SH-SY5Y (cell line): ENCODE results near the gene LEKR1.

Experiments used
- GATA2 ChIP-seq: IDR thresholded peaks from 2 replicates; pipeline ENCODE4 v1.6.1; 2011; ENCODE audit warnings: mild to moderate bottlenecking, low read depth, low read length
- GATA3 ChIP-seq: IDR thresholded peaks from 2 replicates; pipeline ENCODE4 v1.6.1; 2011; ENCODE audit warnings: low read depth, mild to moderate bottlenecking, low read length, moderate library complexity

DNA sequence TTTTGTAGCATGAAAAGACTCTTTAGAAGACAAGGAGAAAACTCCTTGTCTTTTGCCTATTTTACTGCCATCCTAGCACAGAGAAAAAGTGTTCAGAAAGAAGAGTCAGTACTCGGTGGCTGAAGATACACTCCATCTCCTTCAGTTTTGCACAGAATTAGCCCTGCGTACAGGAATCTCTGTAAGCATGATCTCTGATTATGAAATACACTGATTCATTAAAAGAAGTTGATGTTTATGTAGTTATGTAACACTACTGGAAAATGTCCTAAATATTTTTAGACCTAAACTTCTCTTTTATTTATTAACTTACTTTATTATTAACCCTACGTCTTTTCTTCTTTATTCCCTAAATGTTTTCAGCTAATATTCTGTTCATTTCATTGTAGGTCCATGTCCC, 138.4 kb downstream of the LEKR1 start:
- TF ChIP-seq GATA3: no peak
- no peak for TF ChIP-seq GATA2
